HepG2 (cell line): Measurements from ENCODE around the gene HOMEZ. TPM values are rescaled to one million over a fixed set of nuclear protein-coding genes. Genes with fewer than 3 reads are reported as not detected.

Source experiments
- AKAP8 ChIP-seq: sonication (generic); formaldehyde crosslinking; IDR thresholded peaks from 2 replicates; pipeline ENCODE4 v1.5.1; 2020; ENCODE audit warnings: mild to moderate bottlenecking, missing genetic modification reagents
- ATF6 ChIP-seq: sonication (generic); formaldehyde crosslinking; conservative IDR thresholded peaks from 2 replicates; pipeline ENCODE4 v1.4.0; 2020; ENCODE audit warnings: missing genetic modification reagents
- CSRNP1 ChIP-seq: sonication (generic); formaldehyde crosslinking; IDR thresholded peaks from 2 replicates; pipeline ENCODE4 v1.8.1; 2023; ENCODE audit warnings: mild to moderate bottlenecking, missing genetic modification reagents
- DNMT1 ChIP-seq: sonication (generic); formaldehyde crosslinking; IDR thresholded peaks from 2 replicates; pipeline ENCODE4 v1.5.1; 2020; ENCODE audit warnings: mild to moderate bottlenecking, missing genetic modification reagents
- MED13 ChIP-seq: sonication (generic); formaldehyde crosslinking; IDR thresholded peaks from 2 replicates; pipeline ENCODE4 v1.5.0; 2020; ENCODE audit warnings: missing genetic modification reagents
- MYC ChIP-seq: sonication (generic); formaldehyde crosslinking; IDR thresholded peaks from 2 replicates; pipeline ENCODE4 v1.9.0; 2021; ENCODE audit warnings: missing genetic modification reagents, borderline replicate concordance
- NFATC3 ChIP-seq: sonication (generic); formaldehyde crosslinking; IDR thresholded peaks from 2 replicates; pipeline ENCODE4 v1.5.1; 2020; ENCODE audit warnings: mild to moderate bottlenecking, missing genetic modification reagents
- SMYD3 ChIP-seq: sonication (generic); formaldehyde crosslinking; IDR thresholded peaks from 2 replicates; pipeline ENCODE4 v1.8.1; 2023; ENCODE audit warnings: mild to moderate bottlenecking, missing genetic modification reagents
- THYN1 ChIP-seq: sonication (generic); formaldehyde crosslinking; IDR thresholded peaks from 2 replicates; pipeline ENCODE4 v1.8.1; 2023; ENCODE audit warnings: low read depth, mild to moderate bottlenecking, moderate library complexity, missing genetic modification reagents, borderline replicate concordance
- ZFP37 ChIP-seq: sonication (generic); formaldehyde crosslinking; IDR thresholded peaks from 2 replicates; pipeline ENCODE4 v1.4.0; 2020; ENCODE audit warnings: missing genetic modification reagents, borderline replicate concordance
- ZFP90 ChIP-seq: sonication (generic); formaldehyde crosslinking; IDR thresholded peaks from 2 replicates; pipeline ENCODE4 v1.8.0; 2022; ENCODE audit warnings: missing genetic modification reagents, mild to moderate bottlenecking, inconsistent platforms, borderline replicate concordance
- ZNF414 ChIP-seq: sonication (generic); formaldehyde crosslinking; IDR thresholded peaks from 2 replicates; pipeline ENCODE4 v1.5.0; 2020; ENCODE audit warnings: missing genetic modification reagents
- ZNF567 ChIP-seq: sonication (generic); formaldehyde crosslinking; IDR thresholded peaks from 2 replicates; pipeline ENCODE4 v1.8.1; 2023; ENCODE audit warnings: mild to moderate bottlenecking, missing genetic modification reagents, borderline replicate concordance
- ZNF7 ChIP-seq: IDR thresholded peaks from 2 replicates; pipeline ENCODE4 v1.6.1; 2016; ENCODE audit warnings: missing biosample characterization, missing genetic modification reagents
- ZNF737 ChIP-seq: sonication (generic); formaldehyde crosslinking; IDR thresholded peaks from 2 replicates; pipeline ENCODE4 v1.5.0; 2020; ENCODE audit warnings: missing genetic modification reagents, mild to moderate bottlenecking, borderline replicate concordance
- ZSCAN5A ChIP-seq: sonication (generic); formaldehyde crosslinking; IDR thresholded peaks from 2 replicates; pipeline ENCODE4 v1.8.0; 2022; ENCODE audit warnings: mild to moderate bottlenecking, missing genetic modification reagents, borderline replicate concordance
- polyA plus RNA-seq, 8 experiments: library from polyadenylated mRNA; depleted of rRNA in 3 of 8; stranded (reverse) in 7 of 8; unstranded in 1 of 8; fragments of >200 nt; fragmentation: Illumina TruSeq in 4 of 8; extraction: Trizol in 4 of 8; gene quantifications; 2 replicates each; pipeline versions ENCODE4 v1.2.1 to v1.2.3, GENCODE V29; 2011 to 2016; ENCODE audit warnings: low read depth in 4 of 8, missing spikeins in 1 of 8, mixed read lengths in 1 of 8; ENCODE audit not compliant: insufficient read depth in 1 of 8
- total RNA-seq, 5 experiments: library from RNA; depleted of rRNA; stranded (reverse); fragments of >200 nt; fragmentation: Illumina TruSeq; extraction: Trizol; gene quantifications; 2 replicates each; pipeline ENCODE4 v1.2.3, GENCODE V29; 2016; ENCODE audit warnings: low read depth in 1 of 5

HOMEZ gene
- total and polyA plus RNA-seq, 2 of the 13 experiments (the other 11 are each of a cell fraction or from before 2014, with no cell fraction given), result 14.5 to 31.8 TPM

GRCh38 chr14:23285530-23286019, 357 bp downstream of the HOMEZ start (continued):
- 0 out of 2 replicates have a peak, but pooled peaks have one; percentile 4 for TF ChIP-seq ATF6 (CRISPR knock-in tag)
- TF ChIP-seq ZSCAN5A (CRISPR knock-in tag), result 0 out of 2 replicates have a peak, but pooled peaks have one; percentile 64
- TF ChIP-seq THYN1 (CRISPR knock-in tag), result 0 out of 2 replicates have a peak, but pooled peaks have one; percentile 48
- TF ChIP-seq MED13, result no peak
- 0 out of 2 replicates have a peak, but pooled peaks have one; percentile 76 for TF ChIP-seq ZNF737 (CRISPR knock-in tag)
- TF ChIP-seq AKAP8 (CRISPR knock-in tag), result 0 out of 2 replicates have a peak, but pooled peaks have one; percentile 86
- no peak for TF ChIP-seq ZFP90
- TF ChIP-seq SMYD3 (CRISPR knock-in tag), result peak; percentile 88; the same call in 1 of the 2 replicates
- TF ChIP-seq ZFP37, result no peak
- peak; percentile 96; the same call in 1 of the 2 replicates for TF ChIP-seq DNMT1 (CRISPR knock-in tag)
- no peak for TF ChIP-seq NFATC3 (CRISPR knock-in tag)
- TF ChIP-seq MYC (CRISPR knock-in tag), result peak; percentile 79; the same call in 1 of the 2 replicates
- TF ChIP-seq ZNF567 (CRISPR knock-in tag), result peak; percentile 79; the same call in 1 of the 2 replicates
- TF ChIP-seq ZNF414 (CRISPR knock-in tag), result peak; percentile 25; the same call in 1 of the 2 replicates
- peak; percentile 50 for TF ChIP-seq ZNF7 (CRISPR knock-in tag)
- TF ChIP-seq CSRNP1, result peak; percentile 20; the same call in 1 of the 2 replicates
